GM21619 (cell line): ENCODE data around the gene ISLR2.

ENCODE experiments used
- ATAC-seq: cut with Tn5 transposase; IDR thresholded peaks from one replicate; pipeline ENCODE4 v1.9.1; 2021; ENCODE audit not compliant: unreplicated experiment

Gene ISLR2

GRCh38 chr15:74175271-74176191 is 45.1 kb downstream of the ISLR2 start:
- ATAC-seq = no peak

- no peak for ATAC-seq
These were observed 46.2 kb downstream of the ISLR2 start for GRCh38 chr15:74176262-74177214.

- no peak for ATAC-seq
These were observed 48.1 kb downstream of the ISLR2 start for GRCh38 chr15:74178326-74179100.

GRCh38 chr15:74179101-74179841 is 48.9 kb downstream of the ISLR2 start:
- no peak for ATAC-seq

GRCh38 chr15:74179983-74180880 is 49.8 kb downstream of the ISLR2 start:
- no peak for ATAC-seq

- ATAC-seq = no peak
These were observed 50.7 kb downstream of the ISLR2 start for GRCh38 chr15:74180881-74181602.

- no peak for ATAC-seq
These were observed 51.7 kb downstream of the ISLR2 start for GRCh38 chr15:74182131-74182530.

GRCh38 chr15:74184582-74185091 is 54.3 kb downstream of the ISLR2 start:
- no peak for ATAC-seq

GRCh38 chr15:74185710-74186348 is 55.4 kb downstream of the ISLR2 start:
- no peak for ATAC-seq
